SKM-1 treated with dmso at 0.1 percent for 144 hours (cell line): Measurements from ENCODE around the gene ENOX2.

Experiments used
- DNase-seq: peaks from one replicate; lab custom pipeline; 2025; ENCODE audit not compliant: unreplicated experiment; lab: John Stamatoyannopoulos, UW

The ENOX2 gene

GRCh38 chrX:130704053-130705038 lies 198.7 kb downstream of the ENOX2 start:
- DNase-seq = no peak

- DNase-seq = no peak
Observed at GRCh38 chrX:130702867-130703707, 199.9 kb downstream of the ENOX2 start.

GRCh38 chrX:130700629-130701028 lies 202.4 kb downstream of the ENOX2 start:
- no peak for DNase-seq

- no peak for DNase-seq
Observed at GRCh38 chrX:130699618-130700017, 203.4 kb downstream of the ENOX2 start.

GRCh38 chrX:130696542-130696941 lies 206.5 kb downstream of the ENOX2 start:
- no peak for DNase-seq

GRCh38 chrX:130695931-130696330 lies 207.1 kb downstream of the ENOX2 start:
- DNase-seq = no peak

GRCh38 chrX:130694983-130695382 lies 208.0 kb downstream of the ENOX2 start:
- DNase-seq = no peak

GRCh38 chrX:130691576-130691975 lies 211.4 kb downstream of the ENOX2 start:
- no peak for DNase-seq

- peak; percentile 60 for DNase-seq
Observed at GRCh38 chrX:130688360-130688759, 214.6 kb downstream of the ENOX2 start.

- no peak for DNase-seq
Observed at GRCh38 chrX:130682990-130683389, 220.0 kb downstream of the ENOX2 start.

- no peak for DNase-seq
Observed at GRCh38 chrX:130680164-130681035, 222.6 kb downstream of the ENOX2 start.

- DNase-seq = no peak
Observed at GRCh38 chrX:130676861-130677260, 226.1 kb downstream of the ENOX2 start.

- DNase-seq = no peak
Observed at GRCh38 chrX:130672214-130672613, 230.8 kb downstream of the ENOX2 start.

- DNase-seq = no peak
Observed at GRCh38 chrX:130669233-130669632, 233.8 kb downstream of the ENOX2 start.

GRCh38 chrX:130665263-130665662 lies 237.7 kb downstream of the ENOX2 start:
- DNase-seq = no peak

GRCh38 chrX:130658310-130658709 lies 244.7 kb downstream of the ENOX2 start:
- DNase-seq = no peak

- no peak for DNase-seq
Observed at GRCh38 chrX:130654409-130654950, 248.5 kb downstream of the ENOX2 start.

GRCh38 chrX:130652824-130653578 lies 250.0 kb downstream of the ENOX2 start:
- no peak for DNase-seq

GRCh38 chrX:130649738-130650137 lies 253.3 kb downstream of the ENOX2 start:
- DNase-seq = no peak

GRCh38 chrX:130647468-130647867 lies 255.5 kb downstream of the ENOX2 start:
- DNase-seq = no peak
